ENCODE results near the gene MAST4. TPM values are rescaled to one million over a fixed set of nuclear protein-coding genes. Genes with fewer than 3 reads are reported as not detected.

Gene MAST4
- total and polyA plus RNA-seq, 2 of the 4 experiments (the other 2 are of a cell fraction) = 4.8 to 6.8 TPM

DNA sequence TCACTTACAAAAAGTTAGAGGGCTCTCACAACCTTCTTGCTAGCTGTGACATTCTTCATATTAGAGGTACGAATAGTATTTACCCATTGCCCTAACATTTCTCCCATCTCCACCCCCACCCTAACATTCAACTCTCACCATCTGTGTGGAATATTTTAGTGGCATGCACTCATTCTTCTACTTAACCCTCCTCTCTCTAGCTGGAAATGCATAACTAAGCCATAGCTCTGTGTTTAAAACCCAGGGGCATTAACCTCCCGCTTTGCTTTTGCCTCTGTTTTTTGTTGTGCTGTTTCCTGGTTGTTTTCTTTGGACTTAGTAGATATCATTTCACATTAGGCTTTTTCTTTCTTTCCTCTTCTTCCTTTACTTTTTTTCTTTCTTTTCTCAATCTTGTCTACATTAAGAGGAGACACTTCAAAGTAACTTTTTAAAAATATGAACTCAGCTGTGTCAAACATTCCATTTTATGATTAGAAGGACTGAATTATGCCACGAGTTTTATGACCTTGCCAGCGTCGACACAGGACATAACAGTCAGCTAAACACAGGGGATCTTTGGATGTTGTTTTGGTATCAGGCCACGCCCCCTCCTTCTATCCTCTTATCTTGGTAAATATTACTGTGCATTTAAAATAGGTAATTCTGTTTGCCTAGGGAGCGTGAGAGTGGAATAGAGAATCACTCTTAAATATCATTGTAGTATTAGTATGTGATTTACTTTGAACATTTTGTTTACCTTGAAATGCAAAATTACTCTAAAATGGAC lies 364.4 kb downstream of the MAST4 start (continued):
- TF ChIP-seq MAFK (IDR thresholded peaks at IDR 0.05; ENCODE audit: low read depth, low read length) = no peak
- TF ChIP-seq RCOR1 (IDR thresholded peaks at IDR 0.05; ENCODE audit: insufficient replicate concordance, low read length) = no peak

GRCh38 chr5:66963559-66963971 lies 367.4 kb downstream of the MAST4 start:
- no peak overlapping the region for H2AK5ac ChIP-seq (ENCODE audit: low read depth, low read length)
- no CpG with 5 or more reads among the region's 1 CpG for WGBS, 2 experiments (ENCODE audit: extremely low coverage in 2 of 2, insufficient read length in 1 of 2)
- no peak overlapping the region for H2BK15ac ChIP-seq (ENCODE audit: low read depth, low read length)
- no peak overlapping the region for H3K56ac ChIP-seq (ENCODE audit: extremely low read depth, insufficient read depth, low read length)
- peaks cover 7% of the 10 kb centered on the region; the same call in 1 of the 2 replicates for H3K9me1 ChIP-seq (ENCODE audit: insufficient read depth, low read length)
- H3K27me3 ChIP-seq (ENCODE audit: control insufficient read depth, insufficient read depth, low read length) = no peaks in the 10 kb centered on the region
- ChIA-PET CTCF (interaction anchor here (1.0 kb wide), 1 partner anchor 24 kb away, joined by 4 read pairs; no protein-coding TSS in a partner anchor), POLR2A (ENCODE audit: unreplicated experiment) (no interaction called here)
- H4K5ac ChIP-seq (ENCODE audit: low read depth, low read length) = peak overlapping the region; percentile 13
- H4K8ac ChIP-seq (ENCODE audit: low read depth in 2 of 2, low read length in 2 of 2) = peak overlapping the region in 1 of 2 experiments; percentile 4; a peak in 1 of 4 replicates
- intact Hi-C loops (cut with micrococcal nuclease) (loop anchor here (10.0 kb wide), 1 partner anchor 139 kb away; no protein-coding TSS in a partner anchor), dilution Hi-C loops (cut with HindIII; ENCODE audit: low sequenced_read_pairs, unreplicated experiment) (no loop called here), in situ Hi-C loops (cut with MboI; ENCODE audit: low sequenced_read_pairs) (no loop called here)
- peaks cover 7% of the 10 kb centered on the region for H3K4me1 ChIP-seq (ENCODE audit: control insufficient read depth, insufficient read depth, low read length)
- no peaks in the 10 kb centered on the region for H3K36me3 ChIP-seq (ENCODE audit: control insufficient read depth, insufficient read depth, low read length)
- H2BK5ac ChIP-seq (ENCODE audit: low read depth, low read length, poor library complexity, severe bottlenecking) = peak overlapping the region; percentile 4
- BruUV-seq (replicated peaks) = no TSS peak
- no peaks in the 10 kb centered on the region for H3K9me3 ChIP-seq (ENCODE audit: control insufficient read depth, insufficient read depth, low read length)
- peak overlapping the region; percentile 63; the same call in 1 of the 2 replicates for H2BK20ac ChIP-seq (ENCODE audit: low read depth, low read length)
- no peak overlapping the region for H4K91ac ChIP-seq (ENCODE audit: insufficient read depth, low read depth, low read length)
- H3K23ac ChIP-seq (ENCODE audit: low read depth, low read length) = no peak overlapping the region; the same call in 1 of the 2 replicates
- DNase-seq = peak; percentile 40
- peaks cover 4 to 6% of the 10 kb centered on the region in 2 experiments; a peak in 2 of 4 replicates for H3K79me1 ChIP-seq (ENCODE audit: low read depth in 1 of 2, low read length in 2 of 2)
- H2AK9ac ChIP-seq (replicated peaks; ENCODE audit: low read depth, low read length, poor library complexity) = no peak overlapping the region
- no peak overlapping the region for H3K4ac ChIP-seq (ENCODE audit: low read depth, low read length)
- H3K4me2 ChIP-seq (ENCODE audit: low read depth, low read length) = peak overlapping the region; percentile 38
- TF ChIP-seq RFX5 (IDR thresholded peaks at IDR 0.05; ENCODE audit: low read depth, low read length) (no peak), MXI1 (IDR thresholded peaks at IDR 0.05; ENCODE audit: borderline replicate concordance, low read depth, low read length) (no peak), CEBPB (IDR thresholded peaks at IDR 0.05; ENCODE audit: low read depth, low read length) (peak; percentile 67), FOS (IDR thresholded peaks at IDR 0.05; ENCODE audit: low read depth, low read length) (no peak), RCOR1 (IDR thresholded peaks at IDR 0.05; ENCODE audit: insufficient replicate concordance, low read length) (no peak), RAD21 (IDR thresholded peaks at IDR 0.05; ENCODE audit: low read length) (no peak)
- TF ChIP-seq, protein P1, sequence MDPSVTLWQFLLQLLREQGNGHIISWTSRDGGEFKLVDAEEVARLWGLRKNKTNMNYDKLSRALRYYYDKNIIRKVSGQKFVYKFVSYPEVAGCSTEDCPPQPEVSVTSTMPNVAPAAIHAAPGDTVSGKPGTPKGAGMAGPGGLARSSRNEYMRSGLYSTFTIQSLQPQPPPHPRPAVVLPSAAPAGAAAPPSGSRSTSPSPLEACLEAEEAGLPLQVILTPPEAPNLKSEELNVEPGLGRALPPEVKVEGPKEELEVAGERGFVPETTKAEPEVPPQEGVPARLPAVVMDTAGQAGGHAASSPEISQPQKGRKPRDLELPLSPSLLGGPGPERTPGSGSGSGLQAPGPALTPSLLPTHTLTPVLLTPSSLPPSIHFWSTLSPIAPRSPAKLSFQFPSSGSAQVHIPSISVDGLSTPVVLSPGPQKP (IDR thresholded peaks at IDR 0.05; ENCODE audit: borderline replicate concordance, low read depth, low read length) = no peak
- H2BK120ac ChIP-seq (ENCODE audit: low read depth, low read length) = no peak overlapping the region
- no peak overlapping the region for H2AFZ ChIP-seq (replicated peaks; ENCODE audit: low read length, poor library complexity)
- H3K27ac ChIP-seq (ENCODE audit: insufficient read depth, low read length) = no peak overlapping the region
- no peaks in the 10 kb centered on the region for H4K20me1 ChIP-seq (ENCODE audit: insufficient read depth, low read length)
- no peak overlapping the region for H3K9ac ChIP-seq (ENCODE audit: low read depth, low read length)
- H3K4me3 ChIP-seq (ENCODE audit: insufficient read depth, low read depth, low read length) = no peak overlapping the region
- H3K14ac ChIP-seq (replicated peaks; ENCODE audit: low read depth, low read length) = no peak overlapping the region
- H3K18ac ChIP-seq (ENCODE audit: low read depth, low read length) = peak overlapping the region; percentile 22; the same call in 1 of the 2 replicates
- ATAC-seq (ENCODE audit: low read depth) = 0 out of 2 replicates have a peak, but pooled peaks have one; percentile 4

All from IMR-90 (cell line).